T-helper 1 cell (primary cell): ENCODE data around the gene AKR1A1.
A peak's percentile ranks its signal among the peaks of the same experiment; 100 is the strongest.
"Not testable (repeated sequence)": the region's sequence is repeated elsewhere in the genome, so short reads cannot be mapped to it uniquely, and the experiment has no call there.

Source experiments
- DNase-seq, 5 donors: peaks; one replicate each; pipeline ENCODE4 v3.0.0-alpha.2; 2012 to 2020
- total RNA-seq, 4 donors: gene quantifications; one replicate each; lab custom pipeline; 2026; lab: John Stamatoyannopoulos, UW

AKR1A1 gene
- 19.3 to 31.9 (median 24.0) reads per million in 4 donors for total RNA-seq

DNA sequence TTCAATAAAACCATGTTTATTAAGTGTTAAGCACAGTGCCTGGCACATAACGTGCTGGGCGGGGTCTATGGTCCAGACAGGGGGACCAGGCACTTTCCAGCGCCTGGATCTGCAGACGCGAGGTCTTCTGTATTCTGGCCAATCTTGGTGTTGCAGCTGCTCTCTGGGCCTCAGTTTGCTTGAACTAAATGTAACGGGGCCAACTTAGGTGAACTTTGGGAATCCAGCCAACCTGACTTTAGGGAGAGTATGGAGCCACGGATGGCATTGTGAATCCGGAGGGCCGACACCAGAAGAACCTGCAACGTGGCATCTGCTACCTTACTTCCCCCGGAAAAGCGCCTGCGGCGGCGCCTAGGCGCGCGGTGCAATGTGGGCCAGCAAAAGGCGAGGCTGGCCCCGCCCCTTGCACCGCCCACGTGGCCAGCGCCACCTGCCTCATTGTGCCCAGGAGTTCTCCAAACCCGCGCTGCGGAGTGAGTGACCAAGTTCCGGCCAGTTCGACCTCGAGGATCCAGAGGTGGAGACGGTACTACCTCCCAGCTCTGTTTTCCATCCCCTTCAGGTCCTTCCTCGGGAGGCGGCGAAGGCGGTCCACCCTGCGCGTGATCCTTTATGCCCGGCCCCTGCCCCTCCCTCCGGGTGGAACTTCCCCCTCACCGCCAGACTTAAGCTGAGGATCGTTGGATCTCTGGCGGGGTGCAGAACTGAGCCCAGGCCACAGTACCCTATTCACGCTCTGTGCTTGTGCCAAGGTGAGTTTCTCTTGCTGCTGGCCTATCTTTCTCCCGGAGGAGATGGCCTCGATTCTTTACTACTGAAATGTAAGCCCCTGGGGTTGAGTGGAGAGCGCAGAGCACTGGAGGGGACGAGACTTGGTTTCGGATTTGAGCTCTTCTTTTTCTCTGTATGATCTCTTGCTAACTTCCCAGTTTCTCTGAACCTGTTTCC is at the start of gene AKR1A1:
Gene AKR1A1 (plus strand): TSS at position 426 of the 951 bp plus-strand sequence. CDS start 10,969 bp downstream, outside the sequence.
- peak; percentile 69 to 92 (median 79) for DNase-seq

GRCh38 chr1:45501505-45501859 is 49.1 kb upstream of the AKR1A1 start:
- DNase-seq: no peak

DNA sequence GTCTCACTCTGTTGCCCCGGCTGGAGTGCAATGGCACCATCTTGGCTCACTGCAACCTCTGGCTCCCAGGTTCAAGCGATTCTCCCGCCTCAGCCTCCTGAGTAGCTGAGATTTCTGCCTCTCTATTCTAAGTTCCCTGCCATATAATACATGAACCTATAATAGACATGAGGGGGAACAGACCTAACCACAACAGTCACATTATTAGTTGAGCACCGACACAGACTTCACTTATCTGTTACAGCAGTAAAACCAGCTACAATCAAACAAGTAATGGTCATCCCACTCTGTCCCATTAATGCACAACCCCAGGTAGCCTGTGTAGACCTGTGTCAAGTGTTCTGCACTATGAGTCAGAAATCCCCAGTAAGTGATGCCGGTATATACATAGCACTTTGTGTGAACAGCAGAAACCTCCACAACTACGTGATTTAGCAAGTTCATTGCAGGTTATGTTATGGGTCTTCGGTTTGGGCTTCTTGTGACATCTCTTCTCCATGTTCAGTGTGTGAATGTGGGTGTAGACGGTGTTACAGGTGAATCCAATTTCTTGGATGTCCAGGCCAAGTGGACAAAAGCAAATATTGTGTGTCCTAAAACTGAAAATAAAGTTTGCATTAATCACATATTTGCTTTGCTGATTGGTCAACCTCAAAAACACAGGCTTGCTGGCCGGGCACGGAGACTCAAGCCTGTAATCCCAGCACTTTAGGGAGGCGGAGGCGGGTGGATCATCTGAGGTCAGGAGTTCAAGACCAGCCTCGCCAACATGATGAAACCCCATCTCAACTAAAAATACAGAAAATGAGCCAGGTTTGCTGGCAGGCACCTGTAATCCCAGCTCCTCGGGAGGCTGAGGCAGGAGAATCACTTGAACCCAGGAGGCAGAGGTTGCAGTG is 46.9 kb upstream of the AKR1A1 start:
- DNase-seq: no peak

DNA sequence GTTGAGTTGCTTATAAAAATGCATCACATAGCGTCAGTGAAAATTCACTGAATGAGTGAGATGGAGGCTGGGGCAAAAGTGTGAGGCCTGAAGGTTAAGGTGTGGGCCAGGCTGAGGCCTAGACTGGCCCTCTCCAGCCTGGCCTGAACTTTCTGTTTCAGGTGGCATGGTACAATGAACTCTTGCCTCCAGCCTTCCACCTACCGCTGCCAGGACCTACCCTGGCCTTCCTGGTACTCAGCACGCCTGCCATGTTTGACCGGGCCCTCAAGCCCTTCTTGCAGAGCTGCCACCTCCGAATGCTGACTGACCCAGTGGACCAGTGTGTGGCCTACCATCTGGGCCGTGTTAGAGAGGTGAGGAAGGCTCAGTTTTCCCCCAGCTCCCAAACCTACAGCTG is 43.4 kb upstream of the AKR1A1 start:
- no peak for DNase-seq

DNA sequence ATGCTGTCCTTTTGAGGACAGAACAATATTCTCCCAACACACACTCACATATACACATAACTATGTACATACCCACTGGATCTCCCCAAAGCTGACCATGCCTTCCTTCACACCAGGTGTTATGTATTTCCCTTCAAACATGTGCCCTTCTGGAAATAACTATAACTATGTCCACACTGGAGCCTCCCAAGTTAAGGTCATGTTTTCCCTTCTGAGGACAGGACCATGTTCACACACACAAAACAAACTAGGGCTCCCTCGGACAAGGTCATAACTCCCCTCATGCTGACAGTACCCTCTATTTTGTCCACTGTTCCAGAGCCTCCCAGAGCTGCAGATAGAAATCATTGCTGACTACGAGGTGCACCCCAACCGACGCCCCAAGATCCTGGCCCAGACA is 42.7 kb upstream of the AKR1A1 start:
- no peak for DNase-seq

GRCh38 chr1:45508295-45509151 is 42.1 kb upstream of the AKR1A1 start:
- DNase-seq: no peak

GRCh38 chr1:45510036-45510971 is 40.3 kb upstream of the AKR1A1 start:
- DNase-seq: no peak

GRCh38 chr1:45510972-45511527 is 39.6 kb upstream of the AKR1A1 start:
- DNase-seq: no peak

DNA sequence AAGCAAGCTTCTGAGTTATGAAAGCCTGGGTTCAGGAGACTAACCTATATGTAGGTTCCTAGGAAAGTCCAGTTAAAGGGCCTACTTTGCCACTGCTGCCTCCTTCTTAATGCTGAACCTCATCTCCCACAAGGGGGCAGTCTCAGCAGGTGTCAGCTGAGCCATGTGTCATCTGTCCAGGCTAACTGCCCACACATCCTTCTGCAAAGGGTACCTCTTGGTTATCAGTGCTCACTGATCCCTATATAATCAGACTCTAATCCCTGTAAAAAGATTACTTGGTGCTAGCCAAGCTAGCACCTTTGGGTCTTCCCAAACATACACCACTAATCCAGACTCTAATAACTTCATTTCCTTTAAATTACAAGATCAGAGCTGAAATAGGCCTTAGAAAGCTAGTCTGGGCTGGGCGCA is 38.0 kb upstream of the AKR1A1 start:
- peak in 4 of 5 donors; percentile 34 to 58 (median 42) for DNase-seq

- not testable (repeated sequence) for DNase-seq
Measured at GRCh38 chr1:45513532-45514260, 36.9 kb upstream of the AKR1A1 start.

GRCh38 chr1:45516036-45516435 is 34.6 kb upstream of the AKR1A1 start:
- no peak for DNase-seq

DNA sequence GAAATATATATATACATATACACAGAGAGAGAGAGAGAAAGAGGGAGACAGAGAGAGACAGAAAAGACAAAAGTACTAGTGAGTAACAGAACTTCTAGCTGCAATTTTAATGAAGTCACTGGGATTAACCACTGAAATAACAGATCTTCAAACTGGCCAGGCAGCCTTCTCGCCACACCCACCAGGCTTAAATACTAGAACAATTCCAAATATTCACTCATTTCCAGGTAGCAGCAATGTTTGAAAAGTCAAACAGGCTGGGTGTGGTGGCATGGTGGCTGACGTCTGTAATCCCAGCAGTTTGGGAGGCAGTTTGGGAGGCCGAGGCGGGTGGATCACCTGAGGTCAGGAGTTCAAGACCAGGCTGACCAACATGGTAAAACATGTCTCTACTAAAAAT is 34.2 kb upstream of the AKR1A1 start:
- no peak for DNase-seq

DNA sequence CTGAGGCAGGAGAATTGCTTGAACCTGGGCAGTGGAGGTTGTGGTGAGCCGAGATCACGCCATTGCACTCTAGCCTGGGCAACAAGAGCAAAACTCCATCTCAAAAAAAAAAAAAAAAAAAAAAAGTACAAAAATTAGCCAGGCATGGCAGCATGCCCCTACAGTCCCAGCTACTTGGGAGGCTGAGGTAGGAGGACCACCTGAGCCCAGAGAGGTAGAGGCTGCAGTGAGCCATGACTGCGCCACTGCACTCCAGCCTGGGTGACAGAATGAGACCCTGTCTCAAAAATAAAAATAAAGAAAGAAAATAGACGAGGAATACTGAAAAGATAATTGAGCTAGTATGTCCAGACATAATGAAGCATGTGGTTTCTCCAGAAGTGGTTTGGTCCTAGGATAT is 32.3 kb upstream of the AKR1A1 start:
- not testable (repeated sequence) for DNase-seq

DNA sequence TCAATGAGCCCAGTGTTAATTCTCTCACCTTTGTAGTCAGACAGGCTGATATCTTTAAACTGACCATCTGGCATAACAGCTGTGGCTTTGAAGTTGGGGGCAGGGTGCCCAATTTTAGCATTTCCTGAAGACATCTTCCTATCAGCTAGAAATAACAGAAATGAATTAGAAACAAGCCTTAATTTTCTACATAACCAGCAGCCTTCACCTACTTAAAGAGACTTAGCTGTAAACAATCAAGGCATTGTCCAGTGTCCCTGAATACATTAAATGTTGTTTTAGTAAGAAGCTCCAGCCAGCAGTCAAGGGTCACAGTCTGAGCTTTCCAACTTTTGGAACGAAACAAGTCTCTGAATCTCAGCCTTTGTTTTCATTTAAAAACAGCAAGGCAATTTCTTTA is 31.7 kb upstream of the AKR1A1 start:
- no peak for DNase-seq

DNA sequence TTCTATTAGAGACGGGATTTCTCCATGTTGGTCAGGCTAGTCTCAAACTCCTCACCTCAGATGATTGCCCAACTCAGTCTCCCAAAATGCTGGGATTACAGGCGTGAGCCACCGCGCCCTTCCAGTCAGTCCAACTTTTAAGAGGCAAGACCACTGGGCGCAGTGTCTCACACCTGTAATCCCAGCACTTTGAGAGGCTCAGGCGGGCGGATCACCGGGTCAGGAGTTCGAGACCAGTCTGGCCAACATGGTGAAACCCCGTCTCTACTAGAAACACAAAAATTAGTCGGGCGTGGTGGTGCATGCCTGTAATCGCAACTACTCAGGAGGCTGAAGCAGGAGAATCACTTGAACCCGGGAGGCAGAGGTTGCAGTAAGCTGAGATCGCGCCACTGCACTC is 30.9 kb upstream of the AKR1A1 start:
- DNase-seq: not testable (repeated sequence)

DNA sequence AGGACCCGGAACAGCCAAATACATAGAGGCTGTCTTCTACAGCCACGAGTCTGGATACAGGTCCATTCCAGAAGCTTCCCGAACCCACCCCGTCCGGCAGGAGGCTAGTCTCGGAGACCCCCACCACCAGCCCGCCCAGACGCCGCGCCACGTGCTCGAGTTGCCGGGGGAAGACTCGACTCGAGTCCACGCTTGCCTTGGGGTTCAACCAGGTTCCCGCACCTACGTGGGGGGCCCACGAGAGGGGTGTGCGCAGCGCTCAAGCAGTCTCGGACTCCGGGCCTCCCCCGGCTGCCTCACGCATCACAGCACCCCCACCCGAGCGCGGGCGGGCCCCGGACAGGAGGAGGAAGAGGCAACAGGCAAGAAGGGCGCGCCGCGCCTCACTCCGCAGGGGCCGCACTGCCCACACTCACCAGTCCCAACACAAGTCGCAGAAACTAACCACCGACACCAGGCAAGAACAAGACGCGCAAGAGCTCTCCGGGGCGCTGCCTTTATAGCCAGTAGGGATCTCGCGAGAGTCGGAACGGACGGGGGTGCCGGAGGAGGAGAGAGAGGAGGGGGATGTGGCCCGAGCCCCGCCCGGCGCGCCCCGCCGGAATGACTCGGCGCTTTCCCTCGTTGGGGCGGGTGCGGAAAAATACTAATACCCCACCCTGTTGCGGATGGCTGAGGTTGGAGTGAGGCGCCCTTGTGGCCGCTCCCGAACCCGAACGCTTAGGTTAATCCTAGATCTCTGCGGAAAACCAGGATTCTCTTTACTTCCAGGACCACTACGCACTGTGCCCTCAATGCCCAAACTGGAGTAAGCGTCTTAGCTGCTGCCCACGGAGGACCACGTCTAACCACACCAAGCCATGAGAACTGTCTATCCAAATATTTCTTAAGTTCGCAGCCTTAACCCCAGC is 29.0 kb upstream of the AKR1A1 start, which contains the start of gene PRDX1:
Gene PRDX1 (minus strand): TSS at position 472 of the 911 bp plus-strand sequence. CDS start 2,841 bp downstream, outside the sequence.
- DNase-seq: peak; percentile 84 to 97 (median 90)

DNA sequence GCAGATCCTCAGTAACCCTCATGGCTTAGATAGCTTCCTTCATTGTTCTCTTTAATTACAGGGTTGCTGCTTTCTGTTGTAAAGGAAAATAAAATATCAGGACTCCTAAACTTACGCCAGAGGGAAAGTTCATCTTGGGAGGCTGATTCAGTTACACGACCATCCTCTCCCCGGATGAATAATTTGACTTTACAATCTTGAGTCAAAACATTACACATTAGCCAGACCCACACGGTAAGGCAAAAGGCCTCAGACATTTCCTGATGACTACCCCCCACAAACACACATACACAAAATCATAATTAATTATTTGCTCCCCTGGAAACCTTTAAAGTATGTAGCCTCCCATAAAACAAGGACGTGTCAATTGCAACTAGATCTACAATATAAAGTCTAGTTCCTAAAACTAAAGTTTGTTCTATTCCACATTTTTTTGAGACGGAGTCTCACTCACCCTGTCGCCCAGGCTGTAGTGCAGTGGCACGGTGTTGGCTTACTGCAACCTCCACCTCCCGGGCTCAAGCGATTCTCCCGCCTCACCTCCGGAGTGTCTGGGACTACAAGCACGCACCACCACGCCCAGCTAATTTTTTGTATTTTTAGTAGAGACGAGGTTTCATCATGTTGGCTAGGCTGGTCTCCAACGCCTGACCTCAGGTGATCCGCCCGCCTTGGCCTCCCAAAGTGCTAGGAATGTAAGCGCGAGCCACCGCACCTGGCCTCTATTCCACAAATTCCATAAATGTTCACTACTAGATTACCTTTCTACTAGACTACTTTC is 28.1 kb upstream of the AKR1A1 start:
- peak in 1 of 5 donors; percentile 43 for DNase-seq

DNA sequence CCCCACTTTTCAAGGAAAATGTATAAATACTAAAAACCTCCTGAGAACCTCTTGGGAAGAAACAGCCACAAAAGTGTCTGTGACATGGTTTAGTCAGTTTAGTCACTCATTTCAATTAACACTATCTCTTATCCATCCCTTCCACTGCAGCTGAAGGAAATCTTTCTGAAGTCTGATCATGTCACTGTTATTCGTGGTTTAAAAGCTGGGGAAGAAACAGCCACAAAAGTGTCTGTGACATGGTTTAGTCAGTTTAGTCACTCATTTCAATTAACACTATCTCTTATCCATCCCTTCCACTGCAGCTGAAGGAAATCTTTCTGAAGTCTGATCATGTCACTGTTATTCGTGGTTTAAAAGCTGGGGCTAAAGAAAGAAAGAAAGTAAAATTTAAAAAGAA is 27.1 kb upstream of the AKR1A1 start:
- not testable (repeated sequence) for DNase-seq
